ENCODE data around the gene UGT1A3.

The UGT1A3 gene

DNA sequence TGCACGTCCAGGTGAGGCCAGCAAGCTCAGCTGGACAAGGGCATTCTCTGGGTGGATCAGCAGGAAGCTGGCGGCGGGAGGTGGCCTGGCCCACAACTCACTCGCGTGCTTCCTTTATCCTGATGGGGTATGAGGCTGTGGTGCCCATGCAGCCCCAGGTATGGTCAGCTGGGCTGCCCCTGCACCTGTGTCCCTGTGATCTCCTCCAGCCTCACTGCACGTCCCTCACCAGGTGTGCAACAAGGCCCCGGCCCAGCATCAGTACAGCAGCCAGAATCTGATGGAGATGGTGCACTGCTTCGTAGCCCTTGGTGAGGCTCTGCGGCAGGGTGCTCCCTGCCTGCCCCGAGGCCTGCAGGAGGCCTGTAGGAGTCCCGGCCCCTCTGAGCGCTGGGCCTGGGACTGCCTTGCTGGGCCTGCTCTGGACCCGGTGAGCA is 66.9 kb downstream of the UGT1A3 start:
- DNase-seq (ENCODE audit: low read depth in 2 of 2): no peak

DNA sequence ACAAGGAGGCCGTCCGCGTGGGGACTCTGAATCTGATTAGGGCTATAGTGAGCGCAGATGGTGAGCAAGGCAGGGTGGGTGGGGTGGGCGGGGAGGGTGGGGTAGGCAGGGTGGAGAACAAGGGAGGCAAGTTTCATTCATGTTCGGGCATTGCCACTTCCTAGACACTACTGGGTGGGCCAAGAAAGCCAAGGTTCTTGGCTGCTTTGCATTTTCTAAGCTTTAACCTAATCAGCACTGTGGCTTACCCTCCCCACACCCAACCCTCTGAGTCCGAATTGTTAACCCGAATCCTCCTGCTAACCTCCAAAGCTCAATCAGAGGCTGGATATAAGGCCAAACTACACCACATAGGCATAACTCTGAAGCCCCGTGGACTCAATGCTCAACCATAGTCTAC is 67.4 kb downstream of the UGT1A3 start:
- no peak for DNase-seq (ENCODE audit: low read depth in 2 of 2)

DNA sequence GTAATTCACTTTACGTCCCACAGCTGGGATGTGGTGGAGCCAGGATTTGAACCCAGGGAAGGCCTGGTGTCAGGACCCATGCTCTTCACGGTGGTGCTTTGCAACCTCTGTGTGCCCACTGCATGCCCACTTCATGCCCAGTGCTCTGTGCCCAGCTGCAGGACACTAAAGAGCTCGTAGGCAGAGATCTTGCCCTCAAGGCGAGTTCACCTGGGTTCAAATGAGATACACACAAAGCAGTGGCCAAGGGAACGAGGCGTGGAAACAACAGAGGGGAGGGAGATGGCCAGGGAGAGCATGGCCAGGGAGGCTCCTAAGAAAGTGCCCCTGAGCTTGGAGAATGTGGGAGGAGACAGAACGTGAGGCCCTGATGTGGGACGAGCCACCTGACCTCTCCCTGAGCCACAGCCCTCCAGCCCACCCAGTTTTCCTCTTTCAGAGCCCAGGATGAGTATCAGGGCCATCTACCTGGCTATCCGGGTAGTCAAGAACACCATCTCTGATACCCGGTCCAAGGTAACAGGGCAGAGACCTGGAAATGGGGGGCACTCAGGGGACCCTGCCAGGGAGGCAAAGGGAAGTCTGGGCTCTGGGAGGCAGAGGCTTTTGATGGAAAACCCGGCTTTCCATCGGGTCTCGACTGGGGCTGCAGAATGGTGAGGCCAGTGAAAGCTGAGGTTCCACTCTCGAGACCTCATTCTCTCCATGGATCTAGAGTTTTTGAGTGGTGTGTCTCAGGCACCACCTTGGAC is 69.7 kb downstream of the UGT1A3 start:
- DNase-seq (ENCODE audit: low read depth in 2 of 2): no peak

GRCh38 chr2:233799087-233799665 is 70.3 kb downstream of the UGT1A3 start:
- DNase-seq (ENCODE audit: low read depth in 2 of 2): no peak

- DNase-seq (ENCODE audit: low read depth in 2 of 2): no peak
Observed at GRCh38 chr2:233799716-233800115, 70.9 kb downstream of the UGT1A3 start.

DNA sequence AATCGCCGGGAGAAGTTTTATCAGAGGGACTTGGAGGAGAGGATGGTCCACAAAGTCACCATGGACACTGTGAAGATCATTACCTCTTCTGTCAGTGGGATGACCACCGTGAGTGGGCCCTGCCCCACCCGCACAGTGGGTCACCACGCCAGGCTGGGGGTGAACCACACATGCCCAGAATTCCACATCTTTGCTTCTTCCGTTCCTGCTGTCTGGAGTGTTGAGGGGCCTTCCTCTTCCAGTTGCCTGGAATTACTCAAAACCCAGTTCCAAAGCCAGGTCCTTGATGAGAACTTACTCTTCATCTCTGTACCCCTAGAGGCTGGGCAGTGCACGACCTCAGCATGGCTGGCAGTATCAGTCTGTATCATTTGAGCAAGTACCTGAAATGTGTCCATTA is 71.4 kb downstream of the UGT1A3 start:
- DNase-seq (ENCODE audit: low read depth in 2 of 2): no peak

DNA sequence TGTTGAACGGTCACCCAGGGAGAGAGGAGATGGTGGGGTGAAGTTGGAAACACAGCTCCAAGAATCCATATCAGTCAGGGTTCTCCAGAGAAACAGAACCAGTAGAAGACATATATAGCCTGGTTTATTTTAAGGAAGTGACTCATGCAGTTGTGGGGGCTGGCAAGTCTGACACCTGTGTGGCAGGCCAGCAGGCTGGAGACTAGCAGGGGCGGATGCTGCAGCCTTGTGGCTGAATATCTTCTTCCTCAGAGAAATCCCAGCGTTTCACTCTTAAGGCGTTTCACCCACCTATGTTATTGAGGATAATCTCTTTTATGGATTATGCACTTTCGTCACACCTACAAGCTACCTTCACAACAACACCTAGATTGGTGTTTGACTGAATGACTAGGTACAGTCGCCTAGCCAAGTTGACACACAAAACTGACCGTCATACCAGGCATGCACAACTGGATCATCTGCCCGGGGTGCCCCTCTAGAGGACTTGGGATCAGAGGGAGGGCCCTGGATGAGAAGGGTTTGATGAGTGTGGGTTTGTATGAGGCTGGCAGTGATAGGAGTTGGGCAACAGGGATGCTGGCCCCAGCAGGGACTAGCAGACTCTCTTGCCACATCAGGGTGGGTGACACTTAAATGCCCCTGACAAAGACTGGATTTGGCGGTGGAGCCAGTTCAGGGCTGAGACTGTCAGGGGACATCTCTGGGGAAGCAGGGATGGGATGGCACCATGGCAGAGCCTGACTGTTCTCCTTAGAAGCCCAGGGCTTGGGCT is 72.7 kb downstream of the UGT1A3 start:
- DNase-seq (ENCODE audit: low read depth in 2 of 2): no peak

DNA sequence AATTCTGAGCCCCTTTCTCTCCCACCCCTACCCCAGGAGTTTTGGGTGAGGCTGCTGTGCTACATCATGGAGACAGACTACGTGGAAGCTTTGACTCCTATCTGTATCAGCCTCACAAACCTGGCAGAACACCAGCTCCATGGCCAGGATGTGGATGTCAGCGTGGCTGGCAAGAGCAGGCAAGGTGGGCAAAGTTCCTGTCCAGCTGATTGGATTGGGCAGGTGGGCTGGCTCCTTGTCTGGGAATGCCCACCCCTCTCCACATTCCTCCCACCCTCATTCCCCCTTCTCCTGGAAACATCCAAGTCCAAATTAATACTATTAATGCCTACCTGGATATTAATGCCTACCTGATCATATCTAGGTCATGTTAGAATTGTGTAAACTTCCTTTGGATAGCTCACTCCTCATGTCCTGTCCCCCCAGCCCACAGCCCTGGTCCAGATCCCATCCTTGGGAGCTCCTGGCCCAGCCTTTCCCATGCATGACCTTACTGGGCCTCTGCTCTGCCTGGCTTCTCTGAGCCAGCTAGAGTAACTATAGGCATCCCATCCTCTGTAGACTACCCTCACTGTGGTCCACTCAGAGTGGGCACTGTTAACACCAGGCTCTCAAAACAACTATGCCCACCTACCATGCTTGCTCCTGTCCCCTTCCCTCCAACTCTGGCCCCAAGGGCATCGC is 73.4 kb downstream of the UGT1A3 start:
- DNase-seq (ENCODE audit: low read depth in 2 of 2): no peak

GRCh38 chr2:233803292-233803911 is 74.6 kb downstream of the UGT1A3 start:
- no peak for DNase-seq (ENCODE audit: low read depth in 2 of 2)

GRCh38 chr2:233803994-233804393 is 75.2 kb downstream of the UGT1A3 start:
- DNase-seq (ENCODE audit: low read depth in 2 of 2): no peak

GRCh38 chr2:233807215-233807865 is 78.5 kb downstream of the UGT1A3 start:
- DNase-seq (ENCODE audit: low read depth in 2 of 2): no peak

DNA sequence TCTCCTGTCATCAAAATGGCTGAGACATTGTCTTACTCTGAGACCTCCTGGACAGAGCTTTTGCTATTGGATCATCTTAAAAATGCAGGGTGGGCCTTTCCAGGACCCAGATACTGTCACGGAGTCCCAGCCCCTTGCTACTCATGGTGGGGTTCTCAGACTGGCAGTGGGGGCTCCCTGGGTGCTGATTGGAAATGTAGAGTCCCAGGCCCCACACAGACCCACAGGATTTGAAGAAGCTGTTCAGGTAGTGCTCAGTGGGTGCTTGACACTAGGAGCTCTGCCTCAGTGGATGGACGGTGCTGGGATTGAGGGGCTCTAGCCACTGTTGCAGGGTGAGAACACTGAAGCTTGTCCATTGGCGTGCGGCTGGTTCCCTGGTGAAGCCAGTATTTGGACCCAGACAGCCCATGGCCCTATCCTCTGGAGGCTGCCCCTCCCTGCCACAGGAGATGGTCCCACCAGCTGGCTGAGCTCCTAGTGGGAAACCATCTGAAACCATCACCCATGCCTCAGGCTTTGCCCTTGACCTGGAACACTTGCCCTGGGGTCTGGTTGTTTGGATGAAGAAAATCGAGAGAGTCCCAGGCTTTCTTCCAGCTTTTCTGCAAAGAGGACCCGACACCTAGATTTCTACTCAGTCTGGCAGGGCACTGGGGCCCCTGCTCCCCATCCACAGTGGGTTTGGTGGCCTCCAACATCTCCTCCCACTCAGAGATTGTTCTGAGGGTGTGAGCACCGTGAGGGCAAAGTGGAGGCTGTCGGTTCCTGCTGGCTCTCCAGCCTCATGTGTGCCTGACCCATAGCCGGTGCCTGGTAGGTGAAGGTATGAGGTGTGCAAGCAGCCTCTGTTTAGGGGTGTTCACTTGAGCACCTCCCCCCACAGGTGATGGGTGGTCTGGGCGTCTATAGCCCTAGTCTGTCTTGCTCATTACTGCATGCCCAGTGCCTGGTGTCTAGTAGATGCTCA is 79.4 kb downstream of the UGT1A3 start:
- DNase-seq (ENCODE audit: low read depth in 2 of 2): no peak

DNA sequence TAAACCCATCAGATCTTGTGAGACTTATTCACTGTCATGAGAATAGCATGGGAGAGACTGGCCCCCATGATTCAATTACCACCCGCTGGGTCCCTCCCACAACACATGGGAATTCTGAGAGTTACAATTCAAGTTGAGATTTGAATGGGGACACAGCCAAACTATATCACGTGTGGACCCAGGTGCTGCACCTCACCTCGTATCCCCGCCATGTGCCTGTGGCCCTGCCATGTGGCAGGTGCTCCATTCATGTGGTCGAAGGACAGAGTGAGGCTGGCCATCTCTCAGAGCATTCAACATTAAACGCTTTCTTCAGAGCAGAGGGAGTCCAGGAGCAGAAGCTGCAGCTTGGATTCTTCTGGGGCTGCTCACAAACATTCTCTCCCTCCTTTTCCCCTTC is 81.5 kb downstream of the UGT1A3 start:
- no peak for DNase-seq (ENCODE audit: low read depth in 2 of 2)

DNA sequence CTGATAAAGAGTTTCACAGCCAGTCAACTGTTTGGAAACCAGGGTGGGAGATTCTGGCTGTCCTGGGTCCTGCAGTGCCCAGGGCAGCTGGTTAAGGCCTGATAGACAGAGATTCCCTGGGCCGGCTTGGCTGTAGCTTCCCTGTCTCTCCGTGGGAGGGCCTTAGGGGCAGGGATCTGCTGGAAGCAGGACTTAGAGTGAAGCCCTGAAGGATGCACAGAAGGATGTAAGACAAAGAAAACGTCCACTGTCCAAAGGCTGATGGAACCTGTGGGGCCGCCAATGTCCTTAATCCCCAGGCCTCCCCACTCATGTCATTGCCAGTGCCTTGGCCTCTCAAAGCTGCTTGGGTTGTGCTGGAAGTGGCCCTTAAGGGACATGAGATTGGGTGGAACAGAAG is 82.2 kb downstream of the UGT1A3 start:
- no peak for DNase-seq (ENCODE audit: low read depth in 2 of 2)

- DNase-seq (ENCODE audit: low read depth in 2 of 2): no peak
Observed at GRCh38 chr2:233811732-233812131, 82.9 kb downstream of the UGT1A3 start.

DNA sequence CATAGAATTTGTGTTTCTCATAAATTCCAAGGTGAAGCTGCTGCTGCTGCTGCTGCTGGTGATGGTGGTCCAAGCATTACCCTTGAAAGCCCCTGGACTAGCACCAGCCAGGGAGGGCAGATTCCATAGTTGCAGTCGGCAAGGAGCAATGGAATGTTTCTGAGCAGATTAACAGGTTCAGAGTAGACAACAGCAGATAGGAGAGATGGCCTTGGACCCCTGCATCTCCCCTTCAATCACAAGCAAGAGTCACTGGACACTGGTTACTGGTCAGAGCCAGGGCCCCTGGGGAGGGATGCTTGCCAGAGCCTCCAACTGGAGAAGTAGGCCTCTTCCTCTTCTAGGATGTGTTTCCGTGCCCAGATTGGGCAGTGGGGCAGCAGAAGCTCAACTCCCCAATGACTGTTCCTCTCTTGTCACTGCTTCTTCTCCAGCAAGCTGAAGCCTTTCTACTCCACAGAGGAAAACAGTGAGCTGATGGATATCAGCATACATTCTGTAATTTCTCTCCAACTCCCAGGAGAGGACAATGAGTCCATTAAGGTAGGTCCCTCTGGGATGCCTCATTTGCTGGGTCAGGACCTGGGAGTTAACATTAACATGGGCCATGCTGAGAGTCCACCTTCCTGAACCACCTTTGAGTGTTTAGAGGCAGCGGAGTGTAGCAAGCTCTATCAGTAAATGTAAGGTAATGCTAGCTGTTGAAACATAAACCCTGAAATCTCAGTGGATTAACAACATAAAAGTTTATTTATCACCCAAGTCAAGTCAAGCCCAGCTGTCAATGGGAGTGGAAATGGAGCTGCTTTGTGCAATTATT is 84.6 kb downstream of the UGT1A3 start:
- no peak for DNase-seq (ENCODE audit: low read depth in 2 of 2)

DNA sequence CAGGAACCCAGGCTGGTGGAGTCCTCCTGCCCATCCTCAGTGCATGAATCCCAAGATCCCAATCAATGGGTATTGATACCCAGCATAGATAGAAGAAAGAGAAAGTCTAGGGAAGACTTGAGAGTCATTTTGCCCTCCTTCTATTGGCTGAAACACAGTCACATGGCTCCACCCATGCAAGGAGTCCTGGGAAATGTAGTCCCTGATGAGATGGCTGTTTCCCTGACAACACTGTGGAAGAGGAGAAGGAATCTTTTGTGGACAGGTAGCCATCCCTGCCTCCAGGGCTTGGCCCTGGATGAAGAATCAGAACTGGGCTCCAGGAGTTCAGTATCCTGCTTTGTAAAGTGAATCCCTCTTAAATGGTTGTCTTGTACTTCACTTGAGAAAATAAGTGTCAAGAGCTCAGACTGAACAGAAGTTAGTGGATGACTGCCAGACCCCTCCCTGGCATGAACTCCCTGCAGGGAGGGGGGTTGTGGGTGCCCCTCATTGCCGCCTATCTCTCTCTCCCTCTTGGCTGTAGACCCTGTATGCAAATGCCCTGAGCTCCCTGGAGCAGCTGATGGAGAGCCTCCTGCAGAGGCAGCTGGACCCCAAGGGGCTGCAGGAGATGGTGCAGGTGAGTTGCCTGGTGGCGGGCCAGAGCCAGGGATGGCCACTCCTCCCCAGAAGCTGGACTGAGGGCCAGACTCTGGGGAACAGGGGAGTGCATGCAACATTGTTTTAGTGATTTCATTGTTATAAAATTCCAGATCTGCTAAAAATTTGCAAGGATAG is 85.4 kb downstream of the UGT1A3 start:
- no peak for DNase-seq (ENCODE audit: low read depth in 2 of 2)

GRCh38 chr2:233815861-233816260 is 87.0 kb downstream of the UGT1A3 start:
- no peak for DNase-seq (ENCODE audit: low read depth in 2 of 2)
